Neural cell (in vitro differentiated cells): Measurements from ENCODE around the gene KCTD17. TPM values are rescaled to one million over a fixed set of nuclear protein-coding genes. Genes with fewer than 3 reads are reported as not detected.

Source experiments
- H2AFZ ChIP-seq: fragments of 200-600, 300-800 bp; sonication (generic), shearing (Covaris generic); 2 replicates; pipeline ENCODE4 v1.6.0; 2014; ENCODE audit warnings: low read depth, mild to moderate bottlenecking, antibody characterized with exemption, low read length, moderate library complexity
- H3F3A ChIP-seq: fragments of 200-600 bp; shearing (Covaris generic); 2 replicates; pipeline ENCODE4 v1.6.1; 2016; ENCODE audit warnings: mild to moderate bottlenecking, moderate library complexity, mixed read lengths, antibody characterized with exemption, low read length; ENCODE audit not compliant: insufficient read depth, poor library complexity, severe bottlenecking
- H3K27ac ChIP-seq: fragments of 200-600, 300-800 bp; sonication (generic), shearing (Covaris generic); 2 replicates; pipeline ENCODE4 v1.5.1; 2014; ENCODE audit warnings: mild to moderate bottlenecking, low read length, moderate library complexity
- H3K27me3 ChIP-seq: fragments of 300-800, 200-600 bp; sonication (generic), shearing (Covaris generic); 2 replicates; pipeline ENCODE4 v1.6.0; 2014; ENCODE audit warnings: mild to moderate bottlenecking, low read depth, low read length, moderate library complexity; ENCODE audit not compliant: insufficient read depth
- H3K36me3 ChIP-seq: fragments of 300-800, 200-600 bp; sonication (generic), shearing (Covaris generic); 2 replicates; pipeline ENCODE4 v1.5.1; 2014; ENCODE audit warnings: mild to moderate bottlenecking, antibody characterized with exemption, low read length, moderate library complexity; ENCODE audit not compliant: insufficient read depth
- H3K4me2 ChIP-seq: fragments of 300-800, 200-600 bp; sonication (generic), shearing (Covaris generic); 2 replicates; pipeline ENCODE4 v1.6.0; 2014; ENCODE audit warnings: mild to moderate bottlenecking, low read length
- H3K4me3 ChIP-seq: fragments of 300-800, 200-600 bp; sonication (generic), shearing (Covaris generic); 2 replicates; pipeline ENCODE4 v1.5.1; 2014; ENCODE audit warnings: mild to moderate bottlenecking, low read length, moderate library complexity
- H3K79me2 ChIP-seq: fragments of 200-600 bp; shearing (Covaris generic); replicated peaks from 2 replicates; pipeline ENCODE4 v1.6.0; 2014; ENCODE audit warnings: mild to moderate bottlenecking, low read length, moderate library complexity; ENCODE audit not compliant: insufficient read depth
- H3K9ac ChIP-seq: fragments of 300-800, 200-600 bp; sonication (generic), shearing (Covaris generic); 2 replicates; pipeline ENCODE4 v1.6.1; 2016; ENCODE audit warnings: mild to moderate bottlenecking, low read length, mixed read lengths
- H3K9me2 ChIP-seq: fragments of 200-600 bp; shearing (Covaris generic); 2 replicates; pipeline ENCODE4 v1.6.1; 2016; ENCODE audit warnings: mild to moderate bottlenecking, low read length, mixed read lengths; ENCODE audit not compliant: insufficient read depth
- H3K9me3 ChIP-seq: fragments of 200-600, 300-800 bp; sonication (generic), shearing (Covaris generic); 2 replicates; pipeline ENCODE4 v1.6.1; 2016; ENCODE audit warnings: mild to moderate bottlenecking, mixed run types, low read length, moderate library complexity, mixed read lengths
- H4K20me1 ChIP-seq: fragments of 200-600 bp; shearing (Covaris generic); 2 replicates; pipeline ENCODE4 v1.6.1; 2016; ENCODE audit warnings: mild to moderate bottlenecking, mixed run types; ENCODE audit not compliant: insufficient read depth
- EP300 ChIP-seq: fragments of 450-650 bp; conservative IDR thresholded peaks from 2 replicates; pipeline ENCODE4 v1.6.1; 2014; ENCODE audit warnings: antibody characterized with exemption, mild to moderate bottlenecking, moderate library complexity; ENCODE audit not compliant: poor library complexity, severe bottlenecking
- EZH2 ChIP-seq: fragments of 200-600, 300-800 bp; shearing (Covaris generic), sonication (generic); IDR thresholded peaks from 2 replicates; pipeline ENCODE4 v1.6.1; 2014; ENCODE audit warnings: antibody characterized with exemption, low read length, borderline replicate concordance, mild to moderate bottlenecking; ENCODE audit not compliant: insufficient read depth, poor library complexity, severe bottlenecking
- MXI1 ChIP-seq: fragments of 450-650 bp; conservative IDR thresholded peaks from 2 replicates; pipeline ENCODE4 v1.6.1; 2014; ENCODE audit warnings: antibody characterized with exemption, mild to moderate bottlenecking; ENCODE audit not compliant: poor library complexity, severe bottlenecking
- POLR2AphosphoS5 ChIP-seq: IDR thresholded peaks from 2 replicates; pipeline ENCODE4 v1.6.1; 2012
- RAD21 ChIP-seq: fragments of 450-650 bp; conservative IDR thresholded peaks from 2 replicates; pipeline ENCODE4 v1.6.1; 2014; ENCODE audit warnings: antibody characterized with exemption, mild to moderate bottlenecking, moderate library complexity
- SMC3 ChIP-seq: fragments of 450-650 bp; conservative IDR thresholded peaks from 2 replicates; pipeline ENCODE4 v1.6.1; 2014; ENCODE audit warnings: antibody characterized with exemption, mild to moderate bottlenecking, moderate library complexity; ENCODE audit not compliant: poor library complexity
- TAF1 ChIP-seq: IDR thresholded peaks from 2 replicates; pipeline ENCODE4 v1.6.1; 2012; ENCODE audit warnings: low read depth
- polyA plus RNA-seq: library from polyadenylated mRNA; depleted of rRNA; stranded (reverse); fragments of >200 nt; gene quantifications from 2 replicates; pipeline ENCODE4 v1.2.3, GENCODE V29; 2014
- TF ChIP-seq, protein P1 (sequence below): fragments of 450-650 bp; IDR thresholded peaks from 2 replicates; pipeline ENCODE4 v1.5.1; 2014; ENCODE audit warnings: antibody characterized with exemption, mild to moderate bottlenecking, moderate library complexity; ENCODE audit not compliant: poor library complexity, severe bottlenecking
- TF ChIP-seq, protein P2 (sequence below): IDR thresholded peaks from 2 replicates; pipeline ENCODE4 v1.6.1; 2012; ENCODE audit warnings: borderline replicate concordance

The KCTD17 gene
- polyA plus RNA-seq, 1 donor from 2014 or later: 96.3 TPM

DNA sequence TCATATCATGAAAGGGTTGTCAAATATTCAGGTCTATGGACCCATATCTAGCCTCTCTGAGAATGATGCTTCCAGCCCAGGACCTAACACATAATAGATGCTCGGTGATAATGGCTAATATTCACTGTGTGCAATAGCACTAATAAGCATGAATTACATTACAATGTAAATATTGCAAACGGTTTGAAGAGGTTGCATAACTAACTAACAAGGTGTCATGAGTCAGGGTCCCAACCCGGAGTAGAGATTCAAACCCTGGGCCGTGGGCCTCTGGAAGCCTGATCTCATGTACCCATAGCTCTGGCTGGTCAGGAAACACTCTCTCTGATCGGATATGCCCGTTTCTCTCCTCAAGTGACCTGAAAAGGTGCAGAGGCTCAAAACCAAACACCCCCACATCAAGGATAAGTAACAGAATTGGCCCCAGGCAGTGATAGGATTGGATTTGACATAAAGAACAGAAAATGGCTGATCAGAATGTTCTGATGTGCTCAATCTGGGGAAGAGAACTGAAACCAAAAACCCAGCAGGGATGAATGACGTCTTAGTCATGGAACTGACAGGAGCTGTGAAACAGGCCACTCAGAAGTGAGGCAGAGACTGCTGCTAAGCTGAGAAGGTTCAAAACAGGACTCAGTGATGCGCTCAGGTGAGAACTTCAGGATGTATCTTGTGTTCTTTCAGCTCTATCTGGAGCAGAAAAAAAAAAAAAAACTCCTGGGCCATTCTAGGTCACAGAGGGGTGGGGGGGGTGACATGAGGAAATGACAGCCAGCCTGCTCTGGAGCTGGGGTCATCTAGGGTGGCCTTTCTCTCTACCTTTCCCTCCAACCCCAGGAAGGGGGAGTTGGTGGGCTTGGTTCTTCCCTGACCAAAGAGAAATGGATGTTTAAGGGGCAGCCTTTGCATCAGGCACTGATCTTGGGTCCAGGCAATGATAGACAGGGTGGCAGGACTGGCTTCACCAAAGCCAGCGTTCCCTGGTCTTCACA, 6.6 kb upstream of the KCTD17 start:
- Histone ChIP-seq H3K27me3 (no peaks in the 10 kb centered on the region), H2AFZ (no peak overlapping the region), H3K36me3 (no peaks in the 10 kb centered on the region), H3K9me2 (no peaks in the 10 kb centered on the region), H4K20me1 (no peaks in the 10 kb centered on the region), H3K9ac (no peak overlapping the region), H3K9me3 (no peaks in the 10 kb centered on the region), H3K79me2 (no peaks in the 10 kb centered on the region), H3K27ac (no peak overlapping the region), H3K4me2 (no peak overlapping the region), H3F3A (no peaks in the 10 kb centered on the region), H3K4me3 (no peak overlapping the region)
- TF ChIP-seq, protein P1, sequence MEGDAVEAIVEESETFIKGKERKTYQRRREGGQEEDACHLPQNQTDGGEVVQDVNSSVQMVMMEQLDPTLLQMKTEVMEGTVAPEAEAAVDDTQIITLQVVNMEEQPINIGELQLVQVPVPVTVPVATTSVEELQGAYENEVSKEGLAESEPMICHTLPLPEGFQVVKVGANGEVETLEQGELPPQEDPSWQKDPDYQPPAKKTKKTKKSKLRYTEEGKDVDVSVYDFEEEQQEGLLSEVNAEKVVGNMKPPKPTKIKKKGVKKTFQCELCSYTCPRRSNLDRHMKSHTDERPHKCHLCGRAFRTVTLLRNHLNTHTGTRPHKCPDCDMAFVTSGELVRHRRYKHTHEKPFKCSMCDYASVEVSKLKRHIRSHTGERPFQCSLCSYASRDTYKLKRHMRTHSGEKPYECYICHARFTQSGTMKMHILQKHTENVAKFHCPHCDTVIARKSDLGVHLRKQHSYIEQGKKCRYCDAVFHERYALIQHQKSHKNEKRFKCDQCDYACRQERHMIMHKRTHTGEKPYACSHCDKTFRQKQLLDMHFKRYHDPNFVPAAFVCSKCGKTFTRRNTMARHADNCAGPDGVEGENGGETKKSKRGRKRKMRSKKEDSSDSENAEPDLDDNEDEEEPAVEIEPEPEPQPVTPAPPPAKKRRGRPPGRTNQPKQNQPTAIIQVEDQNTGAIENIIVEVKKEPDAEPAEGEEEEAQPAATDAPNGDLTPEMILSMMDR: no peak
- no peak for TF ChIP-seq RAD21
- no peak for TF ChIP-seq EZH2
- no peak for TF ChIP-seq POLR2AphosphoS5
- no peak for TF ChIP-seq SMC3
- TF ChIP-seq TAF1: no peak
- no peak for TF ChIP-seq MXI1
- no peak for TF ChIP-seq EP300
- TF ChIP-seq, protein P2, sequence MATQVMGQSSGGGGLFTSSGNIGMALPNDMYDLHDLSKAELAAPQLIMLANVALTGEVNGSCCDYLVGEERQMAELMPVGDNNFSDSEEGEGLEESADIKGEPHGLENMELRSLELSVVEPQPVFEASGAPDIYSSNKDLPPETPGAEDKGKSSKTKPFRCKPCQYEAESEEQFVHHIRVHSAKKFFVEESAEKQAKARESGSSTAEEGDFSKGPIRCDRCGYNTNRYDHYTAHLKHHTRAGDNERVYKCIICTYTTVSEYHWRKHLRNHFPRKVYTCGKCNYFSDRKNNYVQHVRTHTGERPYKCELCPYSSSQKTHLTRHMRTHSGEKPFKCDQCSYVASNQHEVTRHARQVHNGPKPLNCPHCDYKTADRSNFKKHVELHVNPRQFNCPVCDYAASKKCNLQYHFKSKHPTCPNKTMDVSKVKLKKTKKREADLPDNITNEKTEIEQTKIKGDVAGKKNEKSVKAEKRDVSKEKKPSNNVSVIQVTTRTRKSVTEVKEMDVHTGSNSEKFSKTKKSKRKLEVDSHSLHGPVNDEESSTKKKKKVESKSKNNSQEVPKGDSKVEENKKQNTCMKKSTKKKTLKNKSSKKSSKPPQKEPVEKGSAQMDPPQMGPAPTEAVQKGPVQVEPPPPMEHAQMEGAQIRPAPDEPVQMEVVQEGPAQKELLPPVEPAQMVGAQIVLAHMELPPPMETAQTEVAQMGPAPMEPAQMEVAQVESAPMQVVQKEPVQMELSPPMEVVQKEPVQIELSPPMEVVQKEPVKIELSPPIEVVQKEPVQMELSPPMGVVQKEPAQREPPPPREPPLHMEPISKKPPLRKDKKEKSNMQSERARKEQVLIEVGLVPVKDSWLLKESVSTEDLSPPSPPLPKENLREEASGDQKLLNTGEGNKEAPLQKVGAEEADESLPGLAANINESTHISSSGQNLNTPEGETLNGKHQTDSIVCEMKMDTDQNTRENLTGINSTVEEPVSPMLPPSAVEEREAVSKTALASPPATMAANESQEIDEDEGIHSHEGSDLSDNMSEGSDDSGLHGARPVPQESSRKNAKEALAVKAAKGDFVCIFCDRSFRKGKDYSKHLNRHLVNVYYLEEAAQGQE: no peak

DNA sequence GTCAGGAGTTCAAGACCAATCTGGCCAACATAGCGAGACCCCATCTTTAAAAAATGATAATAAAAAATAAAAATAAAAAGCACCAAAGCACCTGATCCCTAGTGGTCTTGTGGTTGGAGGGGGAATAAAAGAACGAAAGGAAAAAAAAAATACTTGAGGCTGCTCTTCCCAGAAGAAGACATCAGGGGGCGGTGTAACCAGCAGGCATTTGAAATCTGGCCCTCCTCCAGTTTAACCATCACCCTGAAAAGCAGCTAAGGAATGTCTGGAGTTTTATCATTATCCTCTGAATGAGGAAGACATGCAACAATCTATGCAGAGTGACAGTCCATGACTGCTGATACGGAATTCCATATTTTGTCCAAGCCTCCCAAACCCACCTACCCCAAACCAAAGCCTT, 5.6 kb upstream of the KCTD17 start:
- no peaks in the 10 kb centered on the region for H3K79me2 ChIP-seq
- H3K9ac ChIP-seq: no peak overlapping the region
- no peak overlapping the region for H3K4me2 ChIP-seq
- H4K20me1 ChIP-seq: no peaks in the 10 kb centered on the region
- no peaks in the 10 kb centered on the region for H3F3A ChIP-seq
- H3K27me3 ChIP-seq: no peaks in the 10 kb centered on the region
- H3K9me2 ChIP-seq: no peaks in the 10 kb centered on the region
- no peak for TF ChIP-seq MXI1
- TF ChIP-seq RAD21: no peak
- TF ChIP-seq, protein P2: no peak
- no peak for TF ChIP-seq SMC3
- TF ChIP-seq, protein P1: peak; percentile 41
- TF ChIP-seq EZH2: no peak
- TF ChIP-seq EP300: no peak
- TF ChIP-seq POLR2AphosphoS5: no peak
- no peak overlapping the region for H2AFZ ChIP-seq
- no peak overlapping the region for H3K4me3 ChIP-seq
- no peaks in the 10 kb centered on the region for H3K36me3 ChIP-seq
- H3K27ac ChIP-seq: no peak overlapping the region
- no peaks in the 10 kb centered on the region for H3K9me3 ChIP-seq
